Measurements from ENCODE around the gene EXOSC7. TPM values are rescaled to one million over a fixed set of nuclear protein-coding genes. Genes with fewer than 3 reads are reported as not detected.

EXOSC7 gene
- total RNA-seq, 4 donors from 2014 or later, result 33.1 to 57.5 (median 56.3) TPM

GRCh38 chr3:44931791-44932190 is 44.3 kb upstream of the EXOSC7 start:
- WGBS, 2 donors, result 80 to 95% methylated on average over 2 of the region's 2 CpGs
- peak overlapping the region in 2 of 3 donors; percentile 53 to 56 for H3K27ac ChIP-seq
- TF ChIP-seq POLR2A (IDR thresholded peaks at IDR 0.05) (no peak), CTCF (IDR thresholded peaks at IDR 0.05) (no peak)
- H3K4me1 ChIP-seq, result peaks cover 39 to 48% of the 10 kb centered on the region in 2 donors
- H3K27me3 ChIP-seq, result no peaks in the 10 kb centered on the region
- DNase-seq, result no peak
- no peaks in the 10 kb centered on the region for H3K9me3 ChIP-seq
- intact Hi-C loops (cut with DNase I), result loop anchor here (10.0 kb wide), 1 partner anchor 53 kb away; no protein-coding TSS in a partner anchor
- no peak overlapping the region for H3K4me3 ChIP-seq (replicated peaks in 1 of 3)
- peaks cover 9 to 19% of the 10 kb centered on the region in 2 donors for H3K36me3 ChIP-seq

GRCh38 chr3:44932271-44932670 is 43.8 kb upstream of the EXOSC7 start:
- Histone ChIP-seq H3K36me3 (peaks cover 9 to 19% of the 10 kb centered on the region in 2 donors), H3K4me3 (replicated peaks in 1 of 3) (no peak overlapping the region), H3K9me3 (no peaks in the 10 kb centered on the region), H3K4me1 (peaks cover 39 to 48% of the 10 kb centered on the region in 2 donors), H3K27me3 (no peaks in the 10 kb centered on the region), H3K27ac (no peak overlapping the region)
- DNase-seq, result no peak
- intact Hi-C loops (cut with DNase I), result loop anchor here (10.0 kb wide), 1 partner anchor 53 kb away; no protein-coding TSS in a partner anchor
- no peak for TF ChIP-seq CTCF (IDR thresholded peaks at IDR 0.05)
- TF ChIP-seq POLR2A (IDR thresholded peaks at IDR 0.05), result no peak
- WGBS, 2 donors, result 69 to 81% methylated on average over 2 of the region's 2 CpGs

- no peaks in the 10 kb centered on the region for H3K9me3 ChIP-seq
- DNase-seq, result peak; percentile 49
- no peaks in the 10 kb centered on the region for H3K27me3 ChIP-seq
- no peak overlapping the region for H3K4me3 ChIP-seq (replicated peaks in 1 of 3)
- H3K4me1 ChIP-seq, result peaks cover 44 to 55% of the 10 kb centered on the region in 2 donors
- peaks cover 3 to 9% of the 10 kb centered on the region in 2 donors for H3K36me3 ChIP-seq
- H3K27ac ChIP-seq, result peak overlapping the region in 1 of 3 donors; percentile 20
- intact Hi-C loops (cut with DNase I), result loop anchor here (10.0 kb wide), 1 partner anchor 52 kb away; no protein-coding TSS in a partner anchor
- 80 to 85% methylated on average over 11 to 12 of the region's 14 CpGs for WGBS, 2 donors
- TF ChIP-seq POLR2A (IDR thresholded peaks at IDR 0.05) (no peak), CTCF (IDR thresholded peaks at IDR 0.05) (no peak)
Observed at GRCh38 chr3:44932986-44933944, 42.8 kb upstream of the EXOSC7 start.

GRCh38 chr3:44939581-44940036 is 36.4 kb upstream of the EXOSC7 start:
- no peak overlapping the region for H3K4me3 ChIP-seq (replicated peaks in 1 of 3)
- peak; percentile 89 to 91 for DNase-seq
- peaks cover 28 to 36% of the 10 kb centered on the region in 2 donors for H3K4me1 ChIP-seq
- TF ChIP-seq CTCF (IDR thresholded peaks at IDR 0.05) (peak in 1 of 6 experiments; percentile 7), POLR2A (IDR thresholded peaks at IDR 0.05) (no peak)
- intact Hi-C loops (cut with DNase I), result loop anchor here (10.0 kb wide), 1 partner anchor 45 kb away; no protein-coding TSS in a partner anchor
- peak overlapping the region; percentile 35 to 73 (median 44) for H3K27ac ChIP-seq
- H3K36me3 ChIP-seq, result peaks cover 12 to 16% of the 10 kb centered on the region in 2 donors
- H3K9me3 ChIP-seq, result no peaks in the 10 kb centered on the region
- H3K27me3 ChIP-seq, result no peaks in the 10 kb centered on the region
- 14 to 25% methylated on average over 6 of the region's 6 CpGs for WGBS, 2 donors

All from thyroid gland (tissue), 4 donors.